Measurements from ENCODE around the gene ENHO. TPM values are rescaled to one million over a fixed set of nuclear protein-coding genes. Genes with fewer than 3 reads are reported as not detected.

Gene ENHO
- total and polyA plus RNA-seq, 2 donors (not counting 1 experiment from before 2014, with no cell fraction given): not detected

DNA sequence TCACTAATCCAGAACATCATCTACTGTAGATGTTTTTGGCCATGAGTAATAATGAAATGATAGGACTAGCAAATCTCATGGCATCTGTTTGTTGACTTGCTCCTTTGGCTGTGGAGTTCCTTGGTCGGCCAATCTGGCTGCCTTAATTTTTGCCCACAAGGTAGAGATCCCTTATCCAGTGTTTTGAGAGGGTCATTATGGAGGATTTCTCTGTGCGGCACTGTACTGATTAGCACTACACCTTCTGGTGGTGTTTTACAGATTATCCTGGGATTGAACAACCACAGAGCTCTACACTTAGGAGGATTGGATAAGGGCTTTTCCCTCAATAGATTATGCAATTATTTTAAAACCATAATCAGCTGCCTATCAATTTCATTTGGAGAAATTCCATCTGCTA is 3.2 kb upstream of the ENHO start:
- no peaks in the 10 kb centered on the region for H3K79me2 ChIP-seq (ENCODE audit: control insufficient read depth, insufficient read depth, low read length)
- TF ChIP-seq, protein P1, sequence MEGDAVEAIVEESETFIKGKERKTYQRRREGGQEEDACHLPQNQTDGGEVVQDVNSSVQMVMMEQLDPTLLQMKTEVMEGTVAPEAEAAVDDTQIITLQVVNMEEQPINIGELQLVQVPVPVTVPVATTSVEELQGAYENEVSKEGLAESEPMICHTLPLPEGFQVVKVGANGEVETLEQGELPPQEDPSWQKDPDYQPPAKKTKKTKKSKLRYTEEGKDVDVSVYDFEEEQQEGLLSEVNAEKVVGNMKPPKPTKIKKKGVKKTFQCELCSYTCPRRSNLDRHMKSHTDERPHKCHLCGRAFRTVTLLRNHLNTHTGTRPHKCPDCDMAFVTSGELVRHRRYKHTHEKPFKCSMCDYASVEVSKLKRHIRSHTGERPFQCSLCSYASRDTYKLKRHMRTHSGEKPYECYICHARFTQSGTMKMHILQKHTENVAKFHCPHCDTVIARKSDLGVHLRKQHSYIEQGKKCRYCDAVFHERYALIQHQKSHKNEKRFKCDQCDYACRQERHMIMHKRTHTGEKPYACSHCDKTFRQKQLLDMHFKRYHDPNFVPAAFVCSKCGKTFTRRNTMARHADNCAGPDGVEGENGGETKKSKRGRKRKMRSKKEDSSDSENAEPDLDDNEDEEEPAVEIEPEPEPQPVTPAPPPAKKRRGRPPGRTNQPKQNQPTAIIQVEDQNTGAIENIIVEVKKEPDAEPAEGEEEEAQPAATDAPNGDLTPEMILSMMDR (conservative IDR thresholded peaks at IDR 0.05 in 1 of 2, IDR thresholded peaks at IDR 0.05 in 1 of 2; ENCODE audit: low read depth in 1 of 2, low read length in 2 of 2): no peak
- TF ChIP-seq EZH2 (IDR thresholded peaks at IDR 0.05; ENCODE audit: low read length, missing control alignments): no peak

DNA sequence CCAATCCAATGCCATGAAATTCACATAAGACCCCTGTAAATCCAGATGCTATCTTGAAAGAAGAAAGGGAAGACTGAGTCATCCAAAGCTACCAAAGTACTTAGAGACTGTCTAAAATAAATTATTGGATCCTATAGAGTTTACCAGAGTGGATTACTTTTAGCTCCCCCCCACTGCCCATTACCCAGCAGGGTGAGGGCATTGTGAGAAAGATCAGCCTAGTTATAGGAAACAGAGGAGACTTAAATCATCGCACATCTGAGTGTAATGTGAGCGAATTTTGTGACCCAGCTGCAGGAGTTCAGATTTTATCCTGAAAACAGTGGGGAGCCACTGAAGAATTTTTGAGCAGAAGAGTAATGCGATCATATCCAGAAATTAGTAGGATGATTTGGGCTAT is 1.6 kb upstream of the ENHO start:
- Histone ChIP-seq H3K27ac (ENCODE audit: insufficient read depth, low read length) (no peak overlapping the region), H3K4me2 (ENCODE audit: extremely low read depth, insufficient read depth, low read length) (no peak overlapping the region), H4K20me1 (ENCODE audit: control insufficient read depth, extremely low read depth, insufficient read depth, low read length) (no peaks in the 10 kb centered on the region), H3K79me2 (ENCODE audit: control insufficient read depth, insufficient read depth, low read length) (no peaks in the 10 kb centered on the region), H2AFZ (ENCODE audit: low read length) (no peak overlapping the region), H3K4me3 (replicated peaks in 1 of 4; ENCODE audit: control extremely low read depth in 1 of 4, insufficient read depth in 1 of 4, low read depth in 3 of 4, low read length in 4 of 4) (no peak overlapping the region), H3K36me3 (ENCODE audit: control insufficient read depth, insufficient read depth, low read length) (no peaks in the 10 kb centered on the region), H3K27me3 (ENCODE audit: control insufficient read depth, insufficient read depth, low read length) (peaks cover 2% of the 10 kb centered on the region), H3K9me3 (ENCODE audit: control insufficient read depth, insufficient read depth, low read depth, low read length) (no peaks in the 10 kb centered on the region), H3K9ac (ENCODE audit: insufficient read depth, low read length) (no peak overlapping the region), H3K4me1 (ENCODE audit: control insufficient read depth, extremely low read depth, insufficient read depth, low read length) (no peaks in the 10 kb centered on the region)
- TF ChIP-seq EZH2 (IDR thresholded peaks at IDR 0.05; ENCODE audit: low read length, missing control alignments): no peak
- DNase-seq (ENCODE audit: low read depth in 2 of 2): no peak

More for the DNA sequence above, 3.2 kb upstream of the ENHO start:
- H4K20me1 ChIP-seq (ENCODE audit: control insufficient read depth, extremely low read depth, insufficient read depth, low read length): no peaks in the 10 kb centered on the region
- no peaks in the 10 kb centered on the region for H3K9me3 ChIP-seq (ENCODE audit: control insufficient read depth, insufficient read depth, low read depth, low read length)
- H3K9ac ChIP-seq (ENCODE audit: insufficient read depth, low read length): no peak overlapping the region
- peaks cover 2% of the 10 kb centered on the region for H3K27me3 ChIP-seq (ENCODE audit: control insufficient read depth, insufficient read depth, low read length)
- no peak overlapping the region for H2AFZ ChIP-seq (ENCODE audit: low read length)
- H3K4me2 ChIP-seq (ENCODE audit: extremely low read depth, insufficient read depth, low read length): no peak overlapping the region
- H3K36me3 ChIP-seq (ENCODE audit: control insufficient read depth, insufficient read depth, low read length): no peaks in the 10 kb centered on the region
- H3K4me3 ChIP-seq (replicated peaks in 1 of 4; ENCODE audit: control extremely low read depth in 1 of 4, insufficient read depth in 1 of 4, low read depth in 3 of 4, low read length in 4 of 4): no peak overlapping the region
- no peak for DNase-seq (ENCODE audit: low read depth in 2 of 2)
- H3K4me1 ChIP-seq (ENCODE audit: control insufficient read depth, extremely low read depth, insufficient read depth, low read length): no peaks in the 10 kb centered on the region
- H3K27ac ChIP-seq (ENCODE audit: insufficient read depth, low read length): no peak overlapping the region

DNA sequence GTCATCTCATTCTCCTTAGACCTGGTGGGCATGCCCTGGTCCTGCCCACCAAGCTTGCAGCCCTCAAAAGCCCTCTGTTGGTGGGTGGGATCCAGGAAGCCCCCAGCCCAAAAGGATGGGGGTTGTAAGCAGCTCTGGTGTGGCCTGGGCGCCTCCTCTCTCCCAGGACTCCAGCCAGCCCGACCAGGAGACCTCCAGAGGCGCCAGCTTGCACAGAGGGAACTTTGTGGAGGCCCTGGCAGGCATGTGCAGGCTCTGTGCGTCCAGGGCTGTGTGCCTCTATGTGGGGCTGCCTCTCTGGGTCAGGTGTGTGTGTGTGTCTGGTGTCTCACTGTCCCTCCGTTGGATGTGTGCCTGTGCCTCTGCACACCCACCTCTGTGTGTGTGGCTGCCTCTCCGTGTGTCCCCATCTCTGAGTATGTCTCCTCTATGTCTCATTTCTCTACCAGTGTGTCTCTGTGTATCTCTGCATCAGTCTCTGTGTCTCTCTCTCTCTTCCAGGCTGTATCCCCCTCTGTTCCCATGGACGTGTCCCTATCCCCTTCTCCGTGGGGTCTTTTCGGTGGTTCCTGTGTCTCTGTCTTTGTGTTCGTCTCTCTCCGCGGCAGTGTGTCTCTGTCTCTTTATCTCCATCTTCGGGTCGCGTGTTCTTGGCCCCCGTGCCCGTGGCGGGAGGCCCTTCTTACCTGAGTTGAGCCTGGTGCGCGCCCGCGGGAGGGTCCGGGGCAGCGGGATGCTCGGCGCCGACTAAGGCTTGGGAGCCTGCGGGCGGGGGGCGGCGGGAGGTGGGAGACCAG is 501 bp downstream of the ENHO start:
- TF ChIP-seq, protein P1 (conservative IDR thresholded peaks at IDR 0.05 in 1 of 2, IDR thresholded peaks at IDR 0.05 in 1 of 2; ENCODE audit: low read depth in 1 of 2, low read length in 2 of 2): no peak
- TF ChIP-seq EZH2 (IDR thresholded peaks at IDR 0.05; ENCODE audit: low read length, missing control alignments): peak; percentile 65
- no peak for DNase-seq (ENCODE audit: low read depth in 2 of 2)
- no peak overlapping the region for H3K9ac ChIP-seq (ENCODE audit: insufficient read depth, low read length)
- no peaks in the 10 kb centered on the region for H3K79me2 ChIP-seq (ENCODE audit: control insufficient read depth, insufficient read depth, low read length)
- H3K9me3 ChIP-seq (ENCODE audit: control insufficient read depth, insufficient read depth, low read depth, low read length): no peaks in the 10 kb centered on the region
- peaks cover 2% of the 10 kb centered on the region for H3K27me3 ChIP-seq (ENCODE audit: control insufficient read depth, insufficient read depth, low read length)
- H3K27ac ChIP-seq (ENCODE audit: insufficient read depth, low read length): no peak overlapping the region
- H3K4me2 ChIP-seq (ENCODE audit: extremely low read depth, insufficient read depth, low read length): peak overlapping the region; percentile 52
- H3K4me1 ChIP-seq (ENCODE audit: control insufficient read depth, extremely low read depth, insufficient read depth, low read length): no peaks in the 10 kb centered on the region
- H2AFZ ChIP-seq (ENCODE audit: low read length): no peak overlapping the region
- peak overlapping the region in 2 of 4 experiments; percentile 27 to 40 for H3K4me3 ChIP-seq (replicated peaks in 1 of 4; ENCODE audit: control extremely low read depth in 1 of 4, insufficient read depth in 1 of 4, low read depth in 3 of 4, low read length in 4 of 4)
- H3K36me3 ChIP-seq (ENCODE audit: control insufficient read depth, insufficient read depth, low read length): no peaks in the 10 kb centered on the region
- H4K20me1 ChIP-seq (ENCODE audit: control insufficient read depth, extremely low read depth, insufficient read depth, low read length): no peaks in the 10 kb centered on the region
